GM10248 (cell line): ENCODE measurements around the gene MYO5B.

ENCODE experiments used
- CTCF ChIA-PET: fragments of 300-600 bp; sonication (Branson Sonifier 250); formaldehyde crosslinking; extraction: SDS; loops from one replicate; lab custom pipeline; 2021; ENCODE audit warnings: antibody characterized with exemption; lab: Yijun Ruan, JAX
- POLR2A ChIA-PET: fragments of 350-650 bp; sonication (Branson Sonifier 250); formaldehyde crosslinking; extraction: SDS; loops from one replicate; lab custom pipeline; 2020; ENCODE audit warnings: antibody characterized with exemption; lab: Yijun Ruan, JAX
- DNase-seq: peaks from one replicate; pipeline ENCODE4 v3.0.0; 2012; ENCODE audit errors: extremely low spot score
- TF ChIP-seq, protein P1 (sequence below): IDR thresholded peaks from 2 replicates; pipeline ENCODE4 v1.5.1; 2012; ENCODE audit warnings: mild to moderate bottlenecking, low read depth; ENCODE audit errors: extremely low read depth, missing control alignments, control extremely low read depth

MYO5B gene

DNA sequence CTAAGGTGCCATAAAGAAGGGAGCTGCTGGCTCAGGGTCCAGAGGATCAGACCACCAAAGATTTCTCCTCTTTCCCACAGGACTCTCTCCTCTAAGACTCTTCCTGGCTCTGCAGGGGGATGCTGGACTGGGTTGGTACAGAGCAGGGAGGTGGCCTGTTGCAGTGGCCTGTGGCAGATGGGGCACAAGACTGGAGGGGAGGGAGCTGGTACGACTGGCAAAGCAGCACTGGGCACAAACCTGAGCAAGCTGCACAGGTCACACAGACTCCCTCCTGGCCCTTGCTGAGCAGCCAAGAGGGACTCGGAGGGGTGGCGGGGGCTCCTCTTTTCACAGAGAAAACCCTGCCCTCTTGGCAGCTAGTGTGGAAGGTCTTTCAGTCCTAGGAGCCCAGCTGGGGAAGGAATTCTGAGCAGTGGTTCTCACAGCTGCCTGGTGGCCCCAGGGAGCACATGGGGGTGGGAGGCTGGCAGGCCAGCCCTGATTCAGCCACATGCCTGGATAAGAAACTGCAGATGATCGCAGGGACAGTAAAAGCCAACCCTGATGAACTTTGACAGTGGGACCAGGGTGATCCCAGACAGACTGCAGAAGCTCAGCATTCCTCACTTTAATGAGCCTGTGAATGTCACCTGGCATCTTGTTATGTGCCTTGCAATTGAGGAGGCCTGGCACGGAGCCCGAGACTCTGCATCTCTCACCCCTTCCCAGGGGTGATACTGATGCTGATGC lies 349.2 kb downstream of the MYO5B start:
- POLR2A ChIA-PET: no interaction called here
- CTCF ChIA-PET: interaction anchor here (0.6 to 2.4 kb wide), 2 partner anchors 9 to 12 kb away, joined by 3 to 7 read pairs; no protein-coding TSS in a partner anchor
- TF ChIP-seq, protein P1, sequence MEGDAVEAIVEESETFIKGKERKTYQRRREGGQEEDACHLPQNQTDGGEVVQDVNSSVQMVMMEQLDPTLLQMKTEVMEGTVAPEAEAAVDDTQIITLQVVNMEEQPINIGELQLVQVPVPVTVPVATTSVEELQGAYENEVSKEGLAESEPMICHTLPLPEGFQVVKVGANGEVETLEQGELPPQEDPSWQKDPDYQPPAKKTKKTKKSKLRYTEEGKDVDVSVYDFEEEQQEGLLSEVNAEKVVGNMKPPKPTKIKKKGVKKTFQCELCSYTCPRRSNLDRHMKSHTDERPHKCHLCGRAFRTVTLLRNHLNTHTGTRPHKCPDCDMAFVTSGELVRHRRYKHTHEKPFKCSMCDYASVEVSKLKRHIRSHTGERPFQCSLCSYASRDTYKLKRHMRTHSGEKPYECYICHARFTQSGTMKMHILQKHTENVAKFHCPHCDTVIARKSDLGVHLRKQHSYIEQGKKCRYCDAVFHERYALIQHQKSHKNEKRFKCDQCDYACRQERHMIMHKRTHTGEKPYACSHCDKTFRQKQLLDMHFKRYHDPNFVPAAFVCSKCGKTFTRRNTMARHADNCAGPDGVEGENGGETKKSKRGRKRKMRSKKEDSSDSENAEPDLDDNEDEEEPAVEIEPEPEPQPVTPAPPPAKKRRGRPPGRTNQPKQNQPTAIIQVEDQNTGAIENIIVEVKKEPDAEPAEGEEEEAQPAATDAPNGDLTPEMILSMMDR: no peak
- DNase-seq: no peak

- POLR2A ChIA-PET: no interaction called here
- CTCF ChIA-PET: interaction anchor here (2.4 kb wide), 1 partner anchor 13 kb away, joined by 7 read pairs; no protein-coding TSS in a partner anchor
- TF ChIP-seq, protein P1: no peak
- DNase-seq: no peak
These were observed 350.0 kb downstream of the MYO5B start for GRCh38 chr18:49844903-49845302.

GRCh38 chr18:49843778-49844625 lies 350.9 kb downstream of the MYO5B start:
- TF ChIP-seq, protein P1: peak; percentile 12
- DNase-seq: no peak
- CTCF ChIA-PET: interaction anchor here (0.7 to 2.4 kb wide), 3 partner anchors 14 to 333 kb away, joined by 3 to 7 read pairs (median 5); no protein-coding TSS in a partner anchor
- POLR2A ChIA-PET: no interaction called here

DNA sequence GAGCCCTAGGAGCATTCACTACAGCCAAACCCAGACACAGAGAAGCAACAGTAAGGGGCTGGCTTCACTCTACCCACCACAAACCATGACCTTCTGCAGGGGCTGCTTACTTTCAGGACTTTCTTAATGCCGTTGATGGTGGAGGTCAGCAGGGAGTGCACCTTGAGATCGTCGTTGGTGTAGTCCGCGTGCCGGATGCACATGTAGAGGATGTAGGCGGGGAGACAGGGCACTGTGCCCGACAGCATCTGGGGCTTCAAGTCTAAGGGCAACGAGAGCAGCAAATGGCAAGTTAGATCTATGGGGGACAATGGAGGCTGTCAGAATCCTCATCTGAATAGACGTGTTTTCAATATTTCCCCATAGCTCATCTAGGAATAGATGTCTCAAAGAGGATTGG lies 351.8 kb downstream of the MYO5B start:
- no peak for DNase-seq
- POLR2A ChIA-PET: no interaction called here
- CTCF ChIA-PET: interaction anchor here (1.0 kb wide), 1 partner anchor 15 kb away, joined by 5 read pairs; no protein-coding TSS in a partner anchor
- TF ChIP-seq, protein P1: no peak

DNA sequence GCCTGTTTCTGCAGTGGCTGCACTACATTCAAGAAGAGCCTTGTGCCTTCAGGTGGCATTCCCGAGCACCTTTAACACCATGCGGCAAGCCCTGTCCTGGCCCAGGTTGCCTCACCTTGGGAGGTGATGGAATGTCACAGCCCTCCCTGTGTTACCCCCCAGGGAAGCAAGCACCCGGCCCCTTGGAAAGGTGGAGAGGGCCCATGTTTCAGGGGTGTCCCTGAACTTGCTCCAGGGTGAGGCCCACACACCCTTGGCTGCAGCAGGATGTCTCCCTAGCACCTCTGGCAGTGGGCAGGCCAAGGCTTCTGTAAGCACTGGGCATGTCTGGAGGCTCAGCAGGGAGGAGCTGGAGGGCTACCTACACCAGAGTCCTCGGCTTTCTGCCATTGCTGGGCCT lies 352.3 kb downstream of the MYO5B start:
- DNase-seq: no peak
- TF ChIP-seq, protein P1: no peak
- ChIA-PET CTCF (interaction anchor here (1.0 kb wide), 1 partner anchor 16 kb away, joined by 5 read pairs; no protein-coding TSS in a partner anchor), POLR2A (no interaction called here)

DNA sequence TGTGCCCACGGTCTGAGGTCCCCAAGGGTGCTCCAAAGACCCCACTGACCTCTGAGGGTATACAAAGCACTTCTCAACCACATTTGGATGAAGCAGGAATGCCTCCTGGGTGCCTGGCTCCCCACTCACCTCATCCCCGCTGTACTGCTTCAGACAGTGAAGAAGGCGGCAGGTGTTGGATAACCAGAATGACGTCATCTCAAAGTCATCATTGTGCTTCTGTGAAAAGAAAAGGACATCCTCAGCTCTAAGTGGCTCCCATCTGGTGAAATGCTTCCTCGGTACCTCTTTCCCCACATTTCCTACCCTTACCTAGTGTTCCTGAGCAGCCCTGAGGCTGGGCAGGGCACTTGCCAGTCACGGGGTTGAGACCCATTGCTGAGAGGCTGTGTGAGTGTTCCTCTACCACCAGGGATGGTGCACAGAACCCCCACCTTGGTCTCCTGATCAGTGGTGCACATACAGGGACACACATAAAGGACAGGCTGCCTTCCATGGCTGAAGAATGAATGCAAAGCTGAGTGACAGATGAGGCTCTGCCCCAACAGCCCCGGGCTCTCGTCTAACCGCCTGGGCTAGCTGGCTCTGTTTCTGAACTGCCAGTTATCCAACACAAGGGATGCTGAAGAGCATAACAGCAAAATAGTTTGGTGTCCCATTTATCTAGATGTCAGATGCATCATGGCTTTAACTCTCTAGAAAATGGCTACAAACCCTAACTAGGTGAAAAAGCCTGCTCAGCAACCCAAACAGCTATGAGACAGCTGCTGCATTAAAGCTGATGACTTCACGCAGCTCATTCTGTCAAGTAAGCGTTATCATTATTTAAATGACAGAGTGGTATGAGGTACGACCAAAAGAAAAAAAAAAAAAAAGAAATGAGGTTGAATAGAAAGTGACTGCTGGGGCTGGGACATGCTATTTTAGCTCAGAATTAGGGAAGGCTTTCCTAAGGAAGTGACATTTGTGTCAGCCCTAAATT lies 353.4 kb downstream of the MYO5B start:
- DNase-seq: no peak
- TF ChIP-seq, protein P1: no peak
- CTCF ChIA-PET: interaction anchor here (1.2 kb wide), 1 partner anchor 13 kb away, joined by 3 read pairs; no protein-coding TSS in a partner anchor
- POLR2A ChIA-PET: no interaction called here
